Measurements from ENCODE around the gene VPS37C. TPM values are rescaled to one million over a fixed set of nuclear protein-coding genes. Genes with fewer than 3 reads are reported as not detected.

Gene VPS37C
- total RNA-seq, 4 donors from 2014 or later = 8.6 to 23.3 (median 20.5) TPM

DNA sequence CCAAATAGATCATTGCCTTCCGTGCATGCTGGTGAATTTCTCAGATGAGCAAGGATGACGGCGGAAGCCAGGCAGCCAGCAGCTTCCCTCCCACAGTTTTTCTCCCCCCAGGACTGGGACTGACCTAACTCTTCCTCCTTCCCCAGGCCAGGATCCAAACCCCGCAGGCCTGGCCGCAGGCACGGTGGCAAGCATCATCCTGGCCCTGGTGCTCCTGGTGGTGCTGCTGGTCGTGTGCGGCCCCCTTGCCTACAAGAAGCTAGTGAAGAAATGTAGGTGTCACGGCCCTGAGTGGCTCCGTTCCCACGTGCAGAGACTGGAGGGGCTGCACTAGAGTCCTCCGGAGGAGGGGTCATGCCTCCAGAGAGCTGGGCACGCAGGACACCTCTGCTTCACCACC, 38.5 kb downstream of the VPS37C start:
- 90 to 93% methylated on average over 2 to 11 of the region's 13 CpGs for WGBS, 2 donors (ENCODE audit: low coverage in 1 of 2)
- Histone ChIP-seq H3K9me3 (no peaks in the 10 kb centered on the region), H3K4me1 (peaks cover 7 to 11% (median 10%) of the 10 kb centered on the region in 4 donors), H3K36me3 (no peaks in the 10 kb centered on the region), H3K4me3 (no peak overlapping the region), H3K27me3 (no peaks in the 10 kb centered on the region), H3K27ac (no peak overlapping the region)
- in situ Hi-C loops (cut with MboI; ENCODE audit: low pct_ligation_motif_present in 1 of 4, low pct_unique_long_range_greater_than_20kb in 1 of 4, low sequenced_read_pairs in 3 of 4) = loop anchor here in 1 of 4 donors (10.0 kb wide), 1 partner anchor 158 kb away; no protein-coding TSS in a partner anchor
- TF ChIP-seq, protein P1, sequence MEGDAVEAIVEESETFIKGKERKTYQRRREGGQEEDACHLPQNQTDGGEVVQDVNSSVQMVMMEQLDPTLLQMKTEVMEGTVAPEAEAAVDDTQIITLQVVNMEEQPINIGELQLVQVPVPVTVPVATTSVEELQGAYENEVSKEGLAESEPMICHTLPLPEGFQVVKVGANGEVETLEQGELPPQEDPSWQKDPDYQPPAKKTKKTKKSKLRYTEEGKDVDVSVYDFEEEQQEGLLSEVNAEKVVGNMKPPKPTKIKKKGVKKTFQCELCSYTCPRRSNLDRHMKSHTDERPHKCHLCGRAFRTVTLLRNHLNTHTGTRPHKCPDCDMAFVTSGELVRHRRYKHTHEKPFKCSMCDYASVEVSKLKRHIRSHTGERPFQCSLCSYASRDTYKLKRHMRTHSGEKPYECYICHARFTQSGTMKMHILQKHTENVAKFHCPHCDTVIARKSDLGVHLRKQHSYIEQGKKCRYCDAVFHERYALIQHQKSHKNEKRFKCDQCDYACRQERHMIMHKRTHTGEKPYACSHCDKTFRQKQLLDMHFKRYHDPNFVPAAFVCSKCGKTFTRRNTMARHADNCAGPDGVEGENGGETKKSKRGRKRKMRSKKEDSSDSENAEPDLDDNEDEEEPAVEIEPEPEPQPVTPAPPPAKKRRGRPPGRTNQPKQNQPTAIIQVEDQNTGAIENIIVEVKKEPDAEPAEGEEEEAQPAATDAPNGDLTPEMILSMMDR (IDR thresholded peaks at IDR 0.05) = no peak
- no peak for TF ChIP-seq POLR2A (IDR thresholded peaks at IDR 0.05)
- no peak for TF ChIP-seq EP300 (IDR thresholded peaks at IDR 0.05; ENCODE audit: low read depth)
- no peak for TF ChIP-seq POLR2AphosphoS5 (IDR thresholded peaks at IDR 0.05)
- no peak for DNase-seq
- intact Hi-C loops (cut with DNase I; ENCODE audit: low total_unique reads) = no loop called here

DNA sequence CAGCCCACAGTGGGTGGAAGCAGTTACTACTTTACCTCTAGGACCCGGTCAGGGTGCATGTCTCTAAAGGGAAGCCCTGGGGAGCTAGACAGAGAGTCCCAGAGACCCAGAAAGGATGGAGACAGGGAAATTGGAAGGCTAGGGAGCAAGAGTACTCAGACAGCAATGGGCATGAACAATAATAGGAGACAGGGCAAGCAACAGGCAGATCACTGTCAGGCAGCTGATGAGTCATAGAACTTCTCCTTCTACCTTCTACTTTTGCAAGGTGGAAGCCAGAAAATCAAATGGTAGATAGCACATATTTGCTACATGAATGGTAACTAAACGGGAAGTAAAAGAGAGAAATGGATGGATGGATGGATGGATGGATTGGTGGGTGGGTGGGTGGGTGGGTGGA, 39.3 kb downstream of the VPS37C start:
- WGBS, 2 donors (ENCODE audit: low coverage in 1 of 2) = 80 to 89% methylated on average over 1 to 2 of the region's 2 CpGs
- in situ Hi-C loops (cut with MboI; ENCODE audit: low pct_ligation_motif_present in 1 of 4, low pct_unique_long_range_greater_than_20kb in 1 of 4, low sequenced_read_pairs in 3 of 4) = loop anchor here in 1 of 4 donors (10.0 kb wide), 1 partner anchor 157 kb away; no protein-coding TSS in a partner anchor
- intact Hi-C loops (cut with DNase I; ENCODE audit: low total_unique reads) = no loop called here
- peaks cover 7 to 11% (median 10%) of the 10 kb centered on the region in 4 donors for H3K4me1 ChIP-seq
- no peaks in the 10 kb centered on the region for H3K36me3 ChIP-seq
- H3K9me3 ChIP-seq = no peaks in the 10 kb centered on the region
- no peak overlapping the region for H3K27ac ChIP-seq
- no peak overlapping the region for H3K4me3 ChIP-seq
- TF ChIP-seq POLR2AphosphoS5 (IDR thresholded peaks at IDR 0.05) (no peak), POLR2A (IDR thresholded peaks at IDR 0.05) (no peak), EP300 (IDR thresholded peaks at IDR 0.05; ENCODE audit: low read depth) (no peak)
- TF ChIP-seq, protein P1 (IDR thresholded peaks at IDR 0.05) = no peak
- no peaks in the 10 kb centered on the region for H3K27me3 ChIP-seq
- DNase-seq = no peak

DNA sequence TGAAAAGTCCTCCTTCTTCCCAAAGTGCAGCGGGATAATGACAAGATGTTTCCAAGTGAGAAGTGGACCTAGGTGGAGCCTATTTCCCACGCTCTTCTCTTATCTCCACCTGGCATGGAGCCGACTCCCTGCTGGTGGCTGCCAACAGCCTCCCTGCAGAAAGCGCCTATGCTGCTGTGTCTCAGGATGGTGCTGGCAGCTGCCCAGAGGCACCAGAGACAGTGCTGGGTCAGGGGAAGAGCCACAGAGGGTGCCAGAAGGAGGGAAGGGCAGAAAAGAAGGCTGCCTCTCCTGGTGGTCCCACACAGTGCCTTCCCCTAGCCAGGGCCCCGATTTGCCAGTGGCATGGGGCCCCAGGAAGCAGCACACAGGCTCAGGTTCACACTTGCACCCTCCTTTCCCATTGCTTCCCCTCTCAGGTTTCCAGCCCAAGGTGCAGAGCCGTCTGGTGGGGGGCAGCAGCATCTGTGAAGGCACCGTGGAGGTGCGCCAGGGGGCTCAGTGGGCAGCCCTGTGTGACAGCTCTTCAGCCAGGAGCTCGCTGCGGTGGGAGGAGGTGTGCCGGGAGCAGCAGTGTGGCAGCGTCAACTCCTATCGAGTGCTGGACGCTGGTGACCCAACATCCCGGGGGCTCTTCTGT, 39.9 kb downstream of the VPS37C start:
- Histone ChIP-seq H3K36me3 (no peaks in the 10 kb centered on the region), H3K9me3 (no peaks in the 10 kb centered on the region), H3K27me3 (no peaks in the 10 kb centered on the region), H3K4me3 (no peak overlapping the region), H3K4me1 (peaks cover 7 to 11% (median 10%) of the 10 kb centered on the region in 4 donors), H3K27ac (peak overlapping the region in 1 of 4 donors; percentile 2)
- peak; percentile 45 for DNase-seq
- WGBS, 2 donors (ENCODE audit: low coverage in 1 of 2) = 42 to 54% methylated on average over 4 to 12 of the region's 15 CpGs
- no peak for TF ChIP-seq POLR2AphosphoS5 (IDR thresholded peaks at IDR 0.05)
- no peak for TF ChIP-seq EP300 (IDR thresholded peaks at IDR 0.05; ENCODE audit: low read depth)
- TF ChIP-seq, protein P1 (IDR thresholded peaks at IDR 0.05) = no peak
- TF ChIP-seq POLR2A (IDR thresholded peaks at IDR 0.05) = no peak
- in situ Hi-C loops (cut with MboI; ENCODE audit: low pct_ligation_motif_present in 1 of 4, low pct_unique_long_range_greater_than_20kb in 1 of 4, low sequenced_read_pairs in 3 of 4) (loop anchor here in 1 of 4 donors (10.0 kb wide), 1 partner anchor 157 kb away; no protein-coding TSS in a partner anchor), intact Hi-C loops (cut with DNase I; ENCODE audit: low total_unique reads) (no loop called here)

- TF ChIP-seq POLR2AphosphoS5 (IDR thresholded peaks at IDR 0.05) (no peak), EP300 (IDR thresholded peaks at IDR 0.05; ENCODE audit: low read depth) (no peak), POLR2A (IDR thresholded peaks at IDR 0.05) (no peak)
- TF ChIP-seq, protein P1 (IDR thresholded peaks at IDR 0.05) = no peak
- peak overlapping the region in 1 of 4 donors; percentile 2 for H3K27ac ChIP-seq
- in situ Hi-C loops (cut with MboI; ENCODE audit: low pct_ligation_motif_present in 1 of 4, low pct_unique_long_range_greater_than_20kb in 1 of 4, low sequenced_read_pairs in 3 of 4) = loop anchor here in 1 of 4 donors (10.0 kb wide), 1 partner anchor 156 kb away; no protein-coding TSS in a partner anchor
- peaks cover 7 to 11% (median 10%) of the 10 kb centered on the region in 4 donors for H3K4me1 ChIP-seq
- no peak overlapping the region for H3K4me3 ChIP-seq
- H3K36me3 ChIP-seq = no peaks in the 10 kb centered on the region
- intact Hi-C loops (cut with DNase I; ENCODE audit: low total_unique reads) = no loop called here
- 10 to 37% methylated on average over 2 to 5 of the region's 5 CpGs for WGBS, 2 donors (ENCODE audit: low coverage in 1 of 2)
- H3K27me3 ChIP-seq = no peaks in the 10 kb centered on the region
- H3K9me3 ChIP-seq = no peaks in the 10 kb centered on the region
- DNase-seq = no peak
Measured at GRCh38 chr11:61120706-61121191, 40.5 kb downstream of the VPS37C start.

Data from transverse colon (tissue), 4 donors.